ENCODE data around the gene FCRLB. TPM values are rescaled to one million over a fixed set of nuclear protein-coding genes. Genes with fewer than 3 reads are reported as not detected.
A peak's percentile ranks its signal among the peaks of the same experiment; 100 is the strongest.

FCRLB gene
- total and polyA plus RNA-seq, 9 of the 15 experiments (the other 6 are each of a cell fraction or from before 2014, with no cell fraction given) = 0.20 to 4.6 (median 1.3) TPM

DNA sequence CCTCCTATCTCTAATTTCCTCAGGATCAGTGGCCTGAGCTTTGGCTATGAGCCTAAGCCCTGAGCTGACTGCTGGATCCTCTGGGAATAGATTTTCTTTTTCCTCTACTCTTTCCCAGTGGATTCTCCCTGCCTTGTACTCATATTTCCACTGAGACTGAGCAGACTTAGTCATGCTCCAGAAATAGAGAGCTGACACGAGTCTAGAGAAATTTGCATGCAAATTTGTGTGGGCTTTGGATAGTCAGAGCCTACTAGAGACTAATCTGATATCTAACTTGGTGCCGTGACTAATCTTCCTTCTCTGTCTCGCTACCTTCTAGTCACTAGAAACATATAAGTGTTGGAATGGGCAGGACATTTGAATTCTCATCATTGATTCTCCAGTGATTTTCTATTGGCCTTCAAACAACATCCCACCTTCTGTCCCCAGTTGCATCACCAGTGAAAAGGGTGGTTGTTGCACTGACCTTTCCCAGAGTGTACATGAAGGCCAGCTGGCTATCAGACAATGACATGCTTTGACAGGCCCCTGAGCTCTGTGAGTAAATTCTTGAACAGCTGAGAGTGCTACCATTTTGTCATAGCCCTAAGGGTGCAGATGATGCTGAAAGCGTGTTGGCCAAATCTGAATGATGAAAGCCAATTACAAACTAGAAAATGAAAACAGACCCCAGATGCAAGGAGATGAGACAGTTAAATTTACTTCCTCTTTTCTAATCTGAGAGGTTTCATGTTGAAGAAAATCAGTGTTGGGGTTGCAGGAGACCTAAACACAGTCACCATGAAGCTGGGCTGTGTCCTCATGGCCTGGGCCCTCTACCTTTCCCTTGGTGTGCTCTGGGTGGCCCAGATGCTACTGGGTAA lies 14.6 kb upstream of the FCRLB start, which contains the start of gene FCRLA (continued):
- TF ChIP-seq, protein P1, sequence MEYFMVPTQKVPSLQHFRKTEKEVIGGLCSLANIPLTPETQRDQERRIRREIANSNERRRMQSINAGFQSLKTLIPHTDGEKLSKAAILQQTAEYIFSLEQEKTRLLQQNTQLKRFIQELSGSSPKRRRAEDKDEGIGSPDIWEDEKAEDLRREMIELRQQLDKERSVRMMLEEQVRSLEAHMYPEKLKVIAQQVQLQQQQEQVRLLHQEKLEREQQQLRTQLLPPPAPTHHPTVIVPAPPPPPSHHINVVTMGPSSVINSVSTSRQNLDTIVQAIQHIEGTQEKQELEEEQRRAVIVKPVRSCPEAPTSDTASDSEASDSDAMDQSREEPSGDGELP (CRISPR knock-in tag; IDR thresholded peaks at IDR 0.05; ENCODE audit: borderline replicate concordance) = peak; percentile 88
- TF ChIP-seq, protein P2, sequence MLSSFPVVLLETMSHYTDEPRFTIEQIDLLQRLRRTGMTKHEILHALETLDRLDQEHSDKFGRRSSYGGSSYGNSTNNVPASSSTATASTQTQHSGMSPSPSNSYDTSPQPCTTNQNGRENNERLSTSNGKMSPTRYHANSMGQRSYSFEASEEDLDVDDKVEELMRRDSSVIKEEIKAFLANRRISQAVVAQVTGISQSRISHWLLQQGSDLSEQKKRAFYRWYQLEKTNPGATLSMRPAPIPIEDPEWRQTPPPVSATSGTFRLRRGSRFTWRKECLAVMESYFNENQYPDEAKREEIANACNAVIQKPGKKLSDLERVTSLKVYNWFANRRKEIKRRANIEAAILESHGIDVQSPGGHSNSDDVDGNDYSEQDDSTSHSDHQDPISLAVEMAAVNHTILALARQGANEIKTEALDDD (IDR thresholded peaks at IDR 0.05) = peak; percentile 98
- TF ChIP-seq, protein P3, sequence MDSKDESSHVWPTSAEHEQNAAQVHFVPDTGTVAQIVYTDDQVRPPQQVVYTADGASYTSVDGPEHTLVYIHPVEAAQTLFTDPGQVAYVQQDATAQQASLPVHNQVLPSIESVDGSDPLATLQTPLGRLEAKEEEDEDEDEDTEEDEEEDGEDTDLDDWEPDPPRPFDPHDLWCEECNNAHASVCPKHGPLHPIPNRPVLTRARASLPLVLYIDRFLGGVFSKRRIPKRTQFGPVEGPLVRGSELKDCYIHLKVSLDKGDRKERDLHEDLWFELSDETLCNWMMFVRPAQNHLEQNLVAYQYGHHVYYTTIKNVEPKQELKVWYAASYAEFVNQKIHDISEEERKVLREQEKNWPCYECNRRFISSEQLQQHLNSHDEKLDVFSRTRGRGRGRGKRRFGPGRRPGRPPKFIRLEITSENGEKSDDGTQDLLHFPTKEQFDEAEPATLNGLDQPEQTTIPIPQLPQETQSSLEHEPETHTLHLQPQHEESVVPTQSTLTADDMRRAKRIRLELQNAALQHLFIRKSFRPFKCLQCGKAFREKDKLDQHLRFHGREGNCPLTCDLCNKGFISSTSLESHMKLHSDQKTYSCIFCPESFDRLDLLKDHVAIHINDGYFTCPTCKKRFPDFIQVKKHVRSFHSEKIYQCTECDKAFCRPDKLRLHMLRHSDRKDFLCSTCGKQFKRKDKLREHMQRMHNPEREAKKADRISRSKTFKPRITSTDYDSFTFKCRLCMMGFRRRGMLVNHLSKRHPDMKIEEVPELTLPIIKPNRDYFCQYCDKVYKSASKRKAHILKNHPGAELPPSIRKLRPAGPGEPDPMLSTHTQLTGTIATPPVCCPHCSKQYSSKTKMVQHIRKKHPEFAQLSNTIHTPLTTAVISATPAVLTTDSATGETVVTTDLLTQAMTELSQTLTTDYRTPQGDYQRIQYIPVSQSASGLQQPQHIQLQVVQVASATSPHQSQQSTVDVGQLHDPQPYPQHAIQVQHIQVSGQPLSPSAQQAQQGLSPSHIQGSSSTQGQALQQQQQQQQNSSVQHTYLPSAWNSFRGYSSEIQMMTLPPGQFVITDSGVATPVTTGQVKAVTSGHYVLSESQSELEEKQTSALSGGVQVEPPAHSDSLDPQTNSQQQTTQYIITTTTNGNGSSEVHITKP (IDR thresholded peaks at IDR 0.05; ENCODE audit: partially characterized antibody) = peak; percentile 4
- TF ChIP-seq MECOM (CRISPR knock-in tag; IDR thresholded peaks at IDR 0.05) (0 out of 2 replicates have a peak, but pooled peaks have one; percentile 15), BHLHE40 (IDR thresholded peaks at IDR 0.05; ENCODE audit: low read length) (0 out of 2 replicates have a peak, but pooled peaks have one; percentile 21), CBFA2T2 (conservative IDR thresholded peaks at IDR 0.05) (peak; percentile 35), ZNF766 (CRISPR knock-in tag; conservative IDR thresholded peaks at IDR 0.05) (peak; percentile 99)
- TF ChIP-seq, protein P4, sequence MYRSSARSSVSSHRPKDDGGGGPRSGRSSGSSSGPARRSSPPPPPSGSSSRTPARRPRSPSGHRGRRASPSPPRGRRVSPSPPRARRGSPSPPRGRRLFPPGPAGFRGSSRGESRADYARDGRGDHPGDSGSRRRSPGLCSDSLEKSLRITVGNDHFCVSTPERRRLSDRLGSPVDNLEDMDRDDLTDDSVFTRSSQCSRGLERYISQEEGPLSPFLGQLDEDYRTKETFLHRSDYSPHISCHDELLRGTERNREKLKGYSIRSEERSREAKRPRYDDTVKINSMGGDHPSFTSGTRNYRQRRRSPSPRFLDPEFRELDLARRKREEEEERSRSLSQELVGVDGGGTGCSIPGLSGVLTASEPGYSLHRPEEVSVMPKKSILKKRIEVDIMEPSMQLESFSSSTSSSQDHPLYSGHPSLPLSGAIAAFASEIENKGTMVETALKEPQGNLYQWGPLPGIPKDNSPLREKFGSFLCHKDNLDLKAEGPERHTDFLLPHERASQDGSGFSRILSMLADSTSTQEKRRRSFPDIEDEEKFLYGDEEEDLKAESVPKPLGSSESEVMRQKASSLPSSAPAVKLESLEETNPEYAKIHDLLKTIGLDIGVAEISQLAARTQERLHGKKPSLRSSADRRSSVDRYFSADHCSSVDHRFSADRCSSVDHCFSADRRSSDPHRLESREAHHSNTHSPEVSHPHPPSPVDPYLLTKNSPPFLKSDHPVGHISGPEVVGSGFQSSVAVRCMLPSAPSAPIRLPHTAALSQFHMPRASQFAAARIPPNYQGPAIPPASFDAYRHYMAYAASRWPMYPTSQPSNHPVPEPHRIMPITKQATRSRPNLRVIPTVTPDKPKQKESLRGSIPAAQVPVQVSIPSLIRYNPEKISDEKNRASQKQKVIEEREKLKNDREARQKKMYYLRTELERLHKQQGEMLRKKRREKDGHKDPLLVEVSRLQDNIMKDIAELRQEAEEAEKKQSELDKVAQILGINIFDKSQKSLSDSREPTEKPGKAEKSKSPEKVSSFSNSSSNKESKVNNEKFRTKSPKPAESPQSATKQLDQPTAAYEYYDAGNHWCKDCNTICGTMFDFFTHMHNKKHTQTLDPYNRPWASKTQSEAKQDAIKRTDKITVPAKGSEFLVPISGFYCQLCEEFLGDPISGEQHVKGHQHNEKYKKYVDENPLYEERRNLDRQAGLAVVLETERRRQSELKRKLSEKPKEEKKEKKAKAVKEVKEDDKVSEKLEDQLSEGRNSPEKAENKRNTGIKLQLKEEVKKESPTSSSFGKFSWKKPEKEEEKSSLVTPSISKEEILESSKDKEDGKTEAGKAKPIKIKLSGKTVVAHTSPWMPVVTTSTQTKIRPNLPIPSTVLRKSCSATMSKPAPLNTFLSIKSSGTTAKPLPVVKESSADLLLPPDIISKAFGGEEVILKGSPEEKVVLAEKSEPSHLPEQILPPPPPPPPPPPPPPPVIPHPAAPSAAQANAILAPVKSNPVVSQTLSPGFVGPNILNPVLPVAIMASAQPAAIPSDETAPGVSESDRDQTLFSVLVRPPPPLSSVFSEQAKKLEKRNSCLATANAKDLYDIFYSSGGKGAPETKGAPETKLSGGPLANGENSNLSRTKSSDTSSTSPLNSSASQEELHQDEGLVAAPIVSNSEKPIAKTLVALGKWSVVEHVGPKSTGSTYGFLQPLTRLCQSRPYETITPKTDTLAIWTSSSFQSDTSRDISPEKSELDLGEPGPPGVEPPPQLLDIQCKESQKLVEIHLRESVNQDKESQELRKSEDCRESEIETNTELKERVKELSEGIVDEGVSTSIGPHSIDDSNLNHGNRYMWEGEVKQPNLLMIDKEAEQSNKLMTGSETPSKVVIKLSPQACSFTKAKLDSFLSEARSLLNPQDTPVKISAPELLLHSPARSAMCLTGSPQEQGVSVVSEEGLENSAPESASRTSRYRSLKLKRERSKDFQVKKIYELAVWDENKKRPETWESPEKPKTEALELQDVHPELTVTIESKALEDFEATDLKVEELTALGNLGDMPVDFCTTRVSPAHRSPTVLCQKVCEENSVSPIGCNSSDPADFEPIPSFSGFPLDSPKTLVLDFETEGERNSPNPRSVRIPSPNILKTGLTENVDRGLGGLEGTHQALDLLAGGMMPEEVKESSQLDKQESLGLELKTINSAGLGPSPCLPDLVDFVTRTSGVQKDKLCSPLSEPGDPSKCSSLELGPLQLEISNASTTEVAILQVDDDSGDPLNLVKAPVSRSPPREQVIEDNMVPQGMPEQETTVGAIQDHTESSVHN (IDR thresholded peaks at IDR 0.05; ENCODE audit: borderline replicate concordance in 1 of 2, low read depth in 1 of 2) = peak in 1 of 2 experiments; percentile 85; a peak in 2 of 4 replicates

Measured in K562 (cell line).